ENCODE measurements around the gene TFB2M. TPM values are rescaled to one million over a fixed set of nuclear protein-coding genes. Genes with fewer than 3 reads are reported as not detected.
A peak's percentile ranks its signal among the peaks of the same experiment; 100 is the strongest.

Gene TFB2M
- total and polyA plus RNA-seq, 2 of the 13 experiments (the other 11 are each of a cell fraction or from before 2014, with no cell fraction given) = 15.7 to 31.4 TPM

DNA sequence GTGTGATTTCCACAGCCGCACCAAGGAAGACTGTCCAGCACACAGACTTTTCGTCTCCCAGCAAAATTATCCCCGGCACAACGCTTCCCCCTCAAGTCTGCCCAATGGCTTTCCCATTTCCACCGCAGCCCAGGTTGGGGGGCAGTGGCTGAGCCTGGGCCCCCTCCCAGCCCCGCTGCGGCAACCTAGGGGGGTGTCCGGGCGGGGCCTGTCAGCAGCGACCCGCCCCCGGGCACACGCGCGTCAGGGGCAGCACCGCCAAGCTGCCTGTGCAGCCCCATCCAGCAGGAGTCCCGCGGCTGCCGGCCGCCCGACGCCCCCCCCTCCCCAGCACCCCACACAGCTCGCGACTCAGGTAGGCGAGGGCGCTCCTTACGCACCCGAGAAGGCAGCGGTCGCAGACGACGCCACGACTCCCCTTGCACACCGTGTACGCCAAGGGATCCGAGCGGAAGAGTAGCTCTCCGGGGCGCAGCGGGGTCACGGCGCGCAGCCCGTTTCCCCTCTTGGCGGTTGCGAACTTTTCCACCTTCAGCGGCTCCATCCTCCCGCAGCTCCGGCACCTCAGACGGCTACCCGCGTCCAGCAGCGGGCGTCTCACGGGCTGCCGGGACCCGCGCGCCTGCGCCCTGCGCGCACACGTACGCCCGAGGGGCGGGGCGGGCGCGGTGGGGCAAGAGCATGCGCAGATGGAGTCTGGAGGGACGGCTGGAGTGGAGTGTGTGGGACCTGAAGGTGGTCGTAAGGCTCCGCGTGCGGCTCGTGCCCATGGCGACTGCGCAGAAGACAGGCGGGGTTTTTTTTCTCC lies 59.2 kb downstream of the TFB2M start, which contains the start of gene SMYD3 (continued):
- TF ChIP-seq ZBED4 (CRISPR knock-in tag; IDR thresholded peaks at IDR 0.05; ENCODE audit: borderline replicate concordance) (0 out of 2 replicates have a peak, but pooled peaks have one; percentile 10), ZNF558 (CRISPR knock-in tag; IDR thresholded peaks at IDR 0.05; ENCODE audit: borderline replicate concordance) (no peak), ZNF451 (CRISPR knock-in tag; IDR thresholded peaks at IDR 0.05) (no peak), SYNCRIP (IDR thresholded peaks at IDR 0.05; ENCODE audit: insufficient read depth, low read depth, low read length) (no peak), RFX5 (IDR thresholded peaks at IDR 0.05; ENCODE audit: low read depth, low read length) (no peak), GMEB2 (CRISPR knock-in tag; IDR thresholded peaks at IDR 0.05; ENCODE audit: low read depth) (no peak), ZNF619 (CRISPR knock-in tag; IDR thresholded peaks at IDR 0.05) (no peak), ZNF34 (CRISPR knock-in tag; IDR thresholded peaks at IDR 0.05; ENCODE audit: borderline replicate concordance) (0 out of 2 replicates have a peak, but pooled peaks have one; percentile 75), EED (CRISPR knock-in tag; IDR thresholded peaks at IDR 0.05) (no peak), EHMT2 (IDR thresholded peaks at IDR 0.05; ENCODE audit: borderline replicate concordance, low read depth, low read length) (no peak), KDM2A (CRISPR knock-in tag; IDR thresholded peaks at IDR 0.05; ENCODE audit: borderline replicate concordance, low read depth) (peak; percentile 51; the same call in 1 of the 2 replicates), SATB2 (CRISPR knock-in tag; IDR thresholded peaks at IDR 0.05) (0 out of 2 replicates have a peak, but pooled peaks have one; percentile 27), ZNF251 (CRISPR knock-in tag; IDR thresholded peaks at IDR 0.05) (no peak), ZNF441 (CRISPR knock-in tag; IDR thresholded peaks at IDR 0.05; ENCODE audit: borderline replicate concordance) (0 out of 2 replicates have a peak, but pooled peaks have one; percentile 18), ATF7 (IDR thresholded peaks at IDR 0.05) (no peak), ATF7 (CRISPR knock-in tag; IDR thresholded peaks at IDR 0.05) (no peak), MBD4 (IDR thresholded peaks at IDR 0.05; ENCODE audit: borderline replicate concordance, low read length) (no peak), ZNF121 (CRISPR knock-in tag; IDR thresholded peaks at IDR 0.05) (no peak), POLR2A (IDR thresholded peaks at IDR 0.05; ENCODE audit: insufficient read depth in 1 of 2, low read depth in 2 of 2, low read length in 2 of 2) (peak; percentile 40 to 82; a peak in 3 of 4 replicates), ZNF841 (CRISPR knock-in tag; IDR thresholded peaks at IDR 0.05; ENCODE audit: borderline replicate concordance) (no peak), ZNF704 (CRISPR knock-in tag; IDR thresholded peaks at IDR 0.05; ENCODE audit: borderline replicate concordance) (0 out of 2 replicates have a peak, but pooled peaks have one; percentile 38), ZNF569 (CRISPR knock-in tag; IDR thresholded peaks at IDR 0.05; ENCODE audit: borderline replicate concordance) (no peak), HES4 (CRISPR knock-in tag; IDR thresholded peaks at IDR 0.05; ENCODE audit: borderline replicate concordance) (0 out of 2 replicates have a peak, but pooled peaks have one; percentile 17)
